AG04449 (cell line): ENCODE data around the gene ANAPC13.
A peak's percentile ranks its signal among the peaks of the same experiment; 100 is the strongest.

Experiments
- CTCF ChIA-PET: fragments of 350-600 bp; formaldehyde crosslinking; extraction: SDS; loops from one replicate; lab custom pipeline; 2021; ENCODE audit warnings: antibody characterized with exemption; lab: Yijun Ruan, JAX
- POLR2A ChIA-PET: fragments of 400-600, 350-600 bp; formaldehyde crosslinking; extraction: SDS; loops from one replicate; lab custom pipeline; 2020; ENCODE audit warnings: antibody characterized with exemption, inconsistent platforms; lab: Yijun Ruan, JAX
- DNase-seq: peaks from one replicate; pipeline ENCODE4 v3.0.0-alpha.2; 2010; ENCODE audit warnings: low read depth, low spot score
- H3K4me3 ChIP-seq: 2 replicates; pipeline ENCODE4 v1.5.1; 2011; ENCODE audit warnings: low read depth, mild to moderate bottlenecking, control low read depth, low read length
- CTCF ChIP-seq: IDR thresholded peaks from one replicate; pipeline ENCODE4 v1.5.1; 2011; ENCODE audit warnings: mild to moderate bottlenecking, moderate library complexity, low read length, control low read depth, inconsistent platforms; ENCODE audit not compliant: insufficient read depth; ENCODE audit errors: missing control alignments

The ANAPC13 gene

DNA sequence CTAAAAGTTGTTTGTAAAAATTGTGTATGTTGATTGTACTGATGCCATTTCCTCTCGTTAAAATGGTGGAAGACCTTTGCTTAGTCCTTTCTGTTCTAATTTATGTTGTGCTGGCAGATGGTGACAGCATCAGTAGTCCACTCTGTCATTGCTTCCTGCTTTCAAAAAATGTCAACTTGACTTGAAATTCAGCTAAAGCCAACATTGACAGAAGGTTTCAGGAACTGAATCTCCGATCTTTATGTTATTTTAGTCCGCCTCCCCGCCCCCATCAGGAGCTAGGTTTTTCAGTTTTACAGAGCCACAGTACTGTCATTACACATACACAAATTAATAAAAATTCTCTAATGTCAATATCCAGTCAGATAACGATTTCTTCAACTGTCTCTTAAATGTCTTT lies 1.6 kb upstream of the ANAPC13 start:
- no peak for TF ChIP-seq CTCF
- ChIA-PET CTCF (interaction anchor here (0.7 to 18.1 kb wide), 7 partner anchors 13 to 291 kb away, joined by 3 to 690 read pairs (median 4); no protein-coding TSS in a partner anchor), POLR2A (interaction anchor here (0.6 to 1.4 kb wide), 4 partner anchors 10 to 129 kb away, joined by 3 read pairs; partner anchors contain the start of gene AMOTL2)
- no peak for DNase-seq
- H3K4me3 ChIP-seq: peak overlapping the region; percentile 82

DNA sequence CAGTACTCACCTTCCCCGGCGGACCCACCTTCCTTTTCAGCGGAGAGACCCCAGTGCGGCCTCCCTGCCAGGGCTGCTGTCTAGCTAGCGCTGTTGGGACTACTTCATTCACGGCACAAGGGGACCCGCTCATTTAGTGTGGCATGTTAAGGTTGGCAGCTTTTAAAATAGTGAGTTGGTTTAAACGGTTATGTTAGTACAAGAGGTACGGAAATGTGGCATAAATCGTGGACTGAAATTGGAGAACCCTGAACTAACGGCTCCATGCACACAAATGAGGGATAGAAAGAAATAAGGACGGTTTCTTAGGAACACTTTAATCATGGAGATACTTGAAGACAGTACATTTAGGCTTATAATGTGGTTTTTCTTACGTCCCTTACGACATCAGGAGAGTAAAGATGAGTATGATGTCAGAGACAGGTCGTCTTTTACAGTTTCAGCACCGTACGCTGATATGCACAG lies 824 bp upstream of the ANAPC13 start:
- DNase-seq: no peak
- no peak for TF ChIP-seq CTCF
- peak overlapping the region; percentile 82 for H3K4me3 ChIP-seq
- ChIA-PET CTCF (interaction anchor here (0.9 to 18.1 kb wide), 7 partner anchors 8 to 285 kb away, joined by 3 to 690 read pairs (median 7); no protein-coding TSS in a partner anchor), POLR2A (interaction anchor here (0.9 to 2.1 kb wide), 7 partner anchors 22 to 178 kb away, joined by 3 to 24 read pairs (median 5); partner anchors contain the start of gene AMOTL2)

GRCh38 chr3:134485075-134485717 lies 589 bp downstream of the ANAPC13 start:
- POLR2A ChIA-PET: interaction anchor here (0.6 to 2.4 kb wide), 18 partner anchors 9 to 235 kb away, joined by 3 to 24 read pairs (median 3); partner anchors contain the start of genes AMOTL2 and RYK
- CTCF ChIA-PET: interaction anchor here (1.0 to 18.1 kb wide), 8 partner anchors 10 to 276 kb away, joined by 3 to 690 read pairs (median 21); no protein-coding TSS in a partner anchor
- H3K4me3 ChIP-seq: peak overlapping the region; percentile 82
- no peak for DNase-seq
- no peak for TF ChIP-seq CTCF

- ChIA-PET POLR2A (interaction anchor here (0.8 to 2.8 kb wide), 12 partner anchors 19 to 172 kb away, joined by 3 to 24 read pairs (median 8); partner anchors contain the start of gene AMOTL2), CTCF (interaction anchor here (0.6 to 18.1 kb wide), 11 partner anchors 8 to 665 kb away, joined by 3 to 690 read pairs (median 11); no protein-coding TSS in a partner anchor)
- TF ChIP-seq CTCF: no peak
Measured at GRCh38 chr3:134483195-134483900, 2.4 kb downstream of the ANAPC13 start.

DNA sequence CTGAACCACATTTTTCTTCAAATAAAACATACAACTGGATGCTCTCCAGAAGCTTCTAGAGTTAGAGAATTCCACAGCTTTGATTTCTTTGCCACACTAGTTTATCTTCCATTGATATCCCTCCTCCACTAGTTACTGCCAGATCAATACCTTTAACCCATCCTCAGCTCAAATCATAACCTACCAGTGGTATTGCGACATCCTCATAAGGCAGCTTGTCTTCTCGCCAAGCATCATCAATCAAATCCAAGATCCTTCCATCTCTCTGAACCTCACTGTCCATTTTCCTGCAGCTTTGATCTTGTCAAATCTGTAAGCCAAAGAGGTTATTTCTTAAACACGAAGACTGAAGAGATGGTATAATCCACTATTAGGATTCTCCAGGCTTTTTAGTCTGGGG lies 3.2 kb downstream of the ANAPC13 start:
- H3K4me3 ChIP-seq: no peak overlapping the region
- DNase-seq: no peak
- TF ChIP-seq CTCF: no peak
- ChIA-PET CTCF (interaction anchor here (0.8 to 18.1 kb wide), 11 partner anchors 8 to 270 kb away, joined by 3 to 690 read pairs (median 11); no protein-coding TSS in a partner anchor), POLR2A (interaction anchor here (0.8 to 2.8 kb wide), 11 partner anchors 18 to 171 kb away, joined by 3 to 24 read pairs (median 8); partner anchors contain the start of gene AMOTL2)

More at GRCh38 chr3:134483195-134483900, 2.4 kb downstream of the ANAPC13 start:
- H3K4me3 ChIP-seq: no peak overlapping the region
- peak; percentile 58 for DNase-seq
